ENCODE data around the gene NEMF. TPM values are rescaled to one million over a fixed set of nuclear protein-coding genes. Genes with fewer than 3 reads are reported as not detected.
A peak's percentile ranks its signal among the peaks of the same experiment; 100 is the strongest.

Gene NEMF
- total RNA-seq, 4 donors from 2014 or later = 50.2 to 129 (median 79.3) TPM

DNA sequence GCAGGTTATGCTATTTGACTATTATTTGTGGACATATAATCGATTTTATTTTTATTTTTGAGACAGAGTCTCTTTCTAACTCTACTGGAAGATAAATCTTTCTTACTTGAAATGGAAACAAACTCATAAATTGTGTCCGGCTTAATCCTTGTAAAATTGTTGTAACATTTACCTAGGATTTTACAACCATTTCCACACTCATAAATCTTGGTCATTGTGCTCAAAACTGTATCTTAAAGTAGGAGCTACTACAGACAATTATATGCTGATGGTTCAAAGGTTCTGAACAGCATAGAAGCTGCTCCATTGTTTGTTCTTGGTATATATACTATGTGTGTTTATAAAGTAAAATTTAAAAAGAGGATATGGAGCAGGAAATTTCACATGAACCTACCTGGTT lies 35.7 kb upstream of the NEMF start:
- Histone ChIP-seq H3K4me3 (no peak overlapping the region), H3K36me3 (no peaks in the 10 kb centered on the region), H3K27me3 (no peaks in the 10 kb centered on the region), H3K9me3 (no peaks in the 10 kb centered on the region), H3K4me1 (peaks cover 7 to 34% (median 15%) of the 10 kb centered on the region in 4 donors), H3K27ac (peak overlapping the region; percentile 70 to 80 (median 80))
- in situ Hi-C loops (cut with MboI; ENCODE audit: low pct_ligation_motif_present in 1 of 4, low pct_unique_long_range_greater_than_20kb in 1 of 4, low sequenced_read_pairs in 3 of 4) (no loop called here), intact Hi-C loops (cut with DNase I; ENCODE audit: low total_unique reads) (no loop called here)
- no peak for DNase-seq
- TF ChIP-seq EP300 (IDR thresholded peaks at IDR 0.05; ENCODE audit: low read depth) (no peak), POLR2AphosphoS5 (IDR thresholded peaks at IDR 0.05) (peak in 2 of 3 donors; percentile 43 to 60)
- 17 to 32% methylated on average over 1 to 2 of the region's 2 CpGs for WGBS, 2 donors (ENCODE audit: low coverage in 1 of 2)

GRCh38 chr14:49886523-49886922 lies 33.9 kb upstream of the NEMF start:
- in situ Hi-C loops (cut with MboI; ENCODE audit: low pct_ligation_motif_present in 1 of 4, low pct_unique_long_range_greater_than_20kb in 1 of 4, low sequenced_read_pairs in 3 of 4) = no loop called here
- Histone ChIP-seq H3K9me3 (no peaks in the 10 kb centered on the region), H3K27me3 (no peaks in the 10 kb centered on the region), H3K4me1 (peaks cover under 1 to 27% (median 8%) of the 10 kb centered on the region in 4 donors), H3K27ac (no peak overlapping the region), H3K4me3 (no peak overlapping the region), H3K36me3 (no peaks in the 10 kb centered on the region)
- WGBS, 2 donors (ENCODE audit: low coverage in 1 of 2) = 86 to 100% methylated on average over 2 to 12 of the region's 12 CpGs
- no peak for DNase-seq
- TF ChIP-seq EP300 (IDR thresholded peaks at IDR 0.05; ENCODE audit: low read depth) = no peak
- no peak for TF ChIP-seq POLR2A (IDR thresholded peaks at IDR 0.05)
- TF ChIP-seq, protein P1, sequence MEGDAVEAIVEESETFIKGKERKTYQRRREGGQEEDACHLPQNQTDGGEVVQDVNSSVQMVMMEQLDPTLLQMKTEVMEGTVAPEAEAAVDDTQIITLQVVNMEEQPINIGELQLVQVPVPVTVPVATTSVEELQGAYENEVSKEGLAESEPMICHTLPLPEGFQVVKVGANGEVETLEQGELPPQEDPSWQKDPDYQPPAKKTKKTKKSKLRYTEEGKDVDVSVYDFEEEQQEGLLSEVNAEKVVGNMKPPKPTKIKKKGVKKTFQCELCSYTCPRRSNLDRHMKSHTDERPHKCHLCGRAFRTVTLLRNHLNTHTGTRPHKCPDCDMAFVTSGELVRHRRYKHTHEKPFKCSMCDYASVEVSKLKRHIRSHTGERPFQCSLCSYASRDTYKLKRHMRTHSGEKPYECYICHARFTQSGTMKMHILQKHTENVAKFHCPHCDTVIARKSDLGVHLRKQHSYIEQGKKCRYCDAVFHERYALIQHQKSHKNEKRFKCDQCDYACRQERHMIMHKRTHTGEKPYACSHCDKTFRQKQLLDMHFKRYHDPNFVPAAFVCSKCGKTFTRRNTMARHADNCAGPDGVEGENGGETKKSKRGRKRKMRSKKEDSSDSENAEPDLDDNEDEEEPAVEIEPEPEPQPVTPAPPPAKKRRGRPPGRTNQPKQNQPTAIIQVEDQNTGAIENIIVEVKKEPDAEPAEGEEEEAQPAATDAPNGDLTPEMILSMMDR (IDR thresholded peaks at IDR 0.05) = no peak
- no peak for TF ChIP-seq POLR2AphosphoS5 (IDR thresholded peaks at IDR 0.05)
- intact Hi-C loops (cut with DNase I; ENCODE audit: low total_unique reads) = no loop called here

GRCh38 chr14:49882826-49883694 lies 30.5 kb upstream of the NEMF start:
- DNase-seq = no peak
- in situ Hi-C loops (cut with MboI; ENCODE audit: low pct_ligation_motif_present in 1 of 4, low pct_unique_long_range_greater_than_20kb in 1 of 4, low sequenced_read_pairs in 3 of 4) (no loop called here), intact Hi-C loops (cut with DNase I; ENCODE audit: low total_unique reads) (no loop called here)
- H3K36me3 ChIP-seq = no peaks in the 10 kb centered on the region
- no peaks in the 10 kb centered on the region for H3K27me3 ChIP-seq
- peaks cover 0 to 39% (median 10%) of the 10 kb centered on the region in 4 donors for H3K4me1 ChIP-seq
- WGBS, 2 donors (ENCODE audit: low coverage in 1 of 2) = 90 to 93% methylated on average over 2 to 18 of the region's 18 CpGs
- TF ChIP-seq POLR2A (IDR thresholded peaks at IDR 0.05) (no peak), POLR2AphosphoS5 (IDR thresholded peaks at IDR 0.05) (no peak), EP300 (IDR thresholded peaks at IDR 0.05; ENCODE audit: low read depth) (no peak)
- TF ChIP-seq, protein P1 (IDR thresholded peaks at IDR 0.05) = no peak
- H3K9me3 ChIP-seq = no peaks in the 10 kb centered on the region
- no peak overlapping the region for H3K4me3 ChIP-seq
- no peak overlapping the region for H3K27ac ChIP-seq

DNA sequence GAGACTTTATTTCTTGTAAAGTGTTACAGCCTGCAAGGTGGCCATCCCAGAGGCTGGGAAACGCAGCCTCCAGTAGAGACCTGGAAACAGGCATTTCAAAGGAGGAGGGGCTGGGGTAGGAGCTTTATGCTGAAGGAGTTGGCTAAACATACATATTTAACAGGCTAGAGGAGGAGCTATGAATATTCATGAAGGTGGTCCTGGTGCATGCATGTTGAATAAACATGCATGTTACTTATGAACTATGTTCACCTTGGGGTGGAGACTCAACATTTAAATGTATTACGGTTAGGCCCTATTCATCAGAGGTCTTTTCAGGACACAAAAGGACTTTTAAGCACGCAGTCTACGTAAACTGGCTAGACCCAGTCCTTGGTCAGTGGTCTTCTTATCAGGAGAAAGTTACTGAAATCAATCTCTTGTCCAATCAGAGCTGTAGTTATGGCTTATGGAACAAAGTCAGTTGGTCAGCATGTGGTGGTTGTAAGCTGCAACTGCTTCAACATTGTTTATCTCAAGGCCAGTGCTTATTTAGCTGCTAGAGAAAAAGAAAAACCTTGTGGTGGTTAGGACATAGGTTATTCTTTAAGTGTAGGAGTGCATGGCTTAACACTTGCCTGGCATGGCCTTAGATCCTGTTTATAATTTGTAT lies 28.9 kb upstream of the NEMF start:
- H3K4me3 ChIP-seq = no peak overlapping the region
- DNase-seq = no peak
- TF ChIP-seq POLR2A (IDR thresholded peaks at IDR 0.05) (no peak), POLR2AphosphoS5 (IDR thresholded peaks at IDR 0.05) (no peak), EP300 (IDR thresholded peaks at IDR 0.05; ENCODE audit: low read depth) (no peak)
- TF ChIP-seq, protein P1 (IDR thresholded peaks at IDR 0.05) = no peak
- H3K27ac ChIP-seq = no peak overlapping the region
- H3K27me3 ChIP-seq = no peaks in the 10 kb centered on the region
- H3K9me3 ChIP-seq = no peaks in the 10 kb centered on the region
- intact Hi-C loops (cut with DNase I; ENCODE audit: low total_unique reads) = no loop called here
- H3K36me3 ChIP-seq = no peaks in the 10 kb centered on the region
- H3K4me1 ChIP-seq = peaks cover 0 to 33% (median 8%) of the 10 kb centered on the region in 4 donors
- in situ Hi-C loops (cut with MboI; ENCODE audit: low pct_ligation_motif_present in 1 of 4, low pct_unique_long_range_greater_than_20kb in 1 of 4, low sequenced_read_pairs in 3 of 4) = no loop called here
- WGBS, 2 donors (ENCODE audit: low coverage in 1 of 2) = 95 to 97% methylated on average over 4 of the region's 4 CpGs
